Stimulated activated CD4-positive, alpha-beta T cell treated with anti-CD3 and anti-CD28 coated beads, Interleukin-4, amount 100 ng/mL, for 48 hours (primary cell): ENCODE data around the gene CTNND1.
"Not testable (repeated sequence)": the region's sequence is repeated elsewhere in the genome, so short reads cannot be mapped to it uniquely, and the experiment has no call there.

Source experiments
- DNase-seq, 2 donors: peaks; one replicate each; pipeline ENCODE4 v3.0.0-alpha.2; 2020; ENCODE audit warnings: low read depth in 2 of 2

The CTNND1 gene

DNA sequence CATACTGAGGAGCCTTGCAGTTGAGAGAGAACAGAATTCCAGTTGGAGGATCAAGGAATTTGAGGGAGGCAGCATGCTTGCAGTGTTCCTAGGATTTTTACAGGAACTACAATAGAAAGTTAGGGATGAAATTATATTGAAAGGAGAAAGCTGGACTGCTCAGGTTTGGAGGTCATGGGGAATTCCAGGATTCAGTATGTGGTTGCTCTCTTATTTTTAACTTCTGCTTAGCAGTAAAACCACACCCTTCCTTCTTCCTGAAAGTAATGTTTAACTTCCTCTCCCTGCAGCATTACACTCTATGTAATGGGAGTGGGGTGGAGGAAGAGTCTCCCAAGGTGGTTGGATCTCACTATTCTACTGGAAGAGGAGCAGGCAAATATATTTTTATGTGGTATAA, 31.3 kb downstream of the CTNND1 start:
- no peak for DNase-seq

DNA sequence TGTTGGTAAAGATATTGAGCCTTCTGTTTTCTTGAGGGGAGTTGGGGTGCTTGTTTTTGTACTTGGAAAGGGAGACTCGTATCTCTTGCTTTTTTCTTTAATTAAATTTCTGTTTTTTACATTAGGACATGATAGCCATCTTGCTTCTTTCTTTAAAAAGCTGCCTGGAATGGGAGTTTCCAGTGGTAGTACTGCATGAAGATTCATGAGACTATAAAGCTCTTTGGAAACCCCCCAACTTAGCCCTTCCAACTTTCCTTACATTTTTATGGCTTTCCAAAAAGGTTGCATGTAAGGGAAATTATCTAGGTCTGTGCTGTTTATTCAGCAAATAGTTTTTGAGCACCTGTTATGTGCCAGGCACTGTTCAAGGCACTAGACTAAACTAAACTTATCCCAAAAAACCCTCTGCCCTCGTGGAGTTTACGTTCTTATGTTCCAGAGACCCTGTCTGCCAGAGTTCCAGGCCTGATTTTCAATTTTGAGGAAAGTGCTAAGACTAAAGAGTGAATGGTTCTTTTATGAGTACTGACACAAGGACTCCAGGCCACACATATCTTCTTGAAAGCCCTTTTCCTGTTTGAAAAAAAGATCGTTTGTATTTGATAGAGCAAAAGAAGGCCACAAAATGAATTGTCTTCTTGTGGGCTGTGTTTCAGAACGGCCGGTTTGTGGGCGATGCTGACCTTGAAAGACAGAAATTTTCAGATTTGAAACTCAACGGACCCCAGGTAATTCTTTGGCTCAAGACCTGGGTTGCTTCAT, 31.9 kb downstream of the CTNND1 start:
- no peak for DNase-seq

DNA sequence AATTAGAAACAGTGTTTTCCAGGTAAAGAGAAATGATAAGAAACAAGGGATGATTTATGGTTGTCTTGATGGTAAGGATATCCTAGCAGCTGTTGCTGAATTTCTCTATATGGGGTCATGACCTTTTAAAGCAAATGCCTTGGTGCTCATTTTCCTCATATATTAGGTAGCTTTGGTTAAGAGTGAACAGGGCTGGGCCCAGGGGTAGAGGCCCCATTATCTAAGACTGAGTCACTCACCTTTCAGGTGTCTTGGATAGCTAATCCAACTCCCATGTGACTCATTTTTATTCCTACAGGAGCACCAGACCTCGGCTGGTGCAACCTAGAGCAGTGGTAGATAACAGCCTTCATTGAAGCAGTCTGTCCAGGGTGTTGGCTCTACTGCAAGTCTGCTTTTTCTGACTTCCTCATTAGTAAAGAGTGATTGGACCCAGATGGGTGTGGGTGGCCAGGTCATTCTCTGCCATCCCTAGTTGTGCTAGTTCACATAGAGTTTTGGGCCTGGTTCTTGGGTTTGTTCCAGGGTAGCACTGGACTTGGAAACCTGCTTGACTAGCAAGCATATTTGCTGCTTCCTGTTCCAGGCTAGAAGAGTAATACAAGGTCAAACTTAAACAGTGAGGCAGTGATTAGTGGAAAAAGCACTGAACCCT, 37.4 kb downstream of the CTNND1 start:
- DNase-seq: no peak

GRCh38 chr11:57800444-57801182, 39.0 kb downstream of the CTNND1 start:
- DNase-seq: no peak

DNA sequence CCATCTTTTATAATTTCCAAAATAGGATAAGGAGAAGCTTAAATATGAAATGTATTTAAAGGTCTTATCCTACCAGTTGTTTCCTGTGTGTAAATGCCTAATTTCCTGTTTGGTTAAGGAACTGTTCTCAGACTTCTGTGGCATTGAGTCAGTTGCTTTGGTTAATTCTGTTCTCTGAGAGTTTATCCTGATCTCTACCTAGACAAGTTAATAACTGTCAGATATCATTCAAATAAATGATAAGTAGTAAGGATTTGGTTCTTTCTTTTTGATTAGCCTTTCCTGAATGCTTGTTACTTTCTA, 39.5 kb downstream of the CTNND1 start:
- DNase-seq: no peak

DNA sequence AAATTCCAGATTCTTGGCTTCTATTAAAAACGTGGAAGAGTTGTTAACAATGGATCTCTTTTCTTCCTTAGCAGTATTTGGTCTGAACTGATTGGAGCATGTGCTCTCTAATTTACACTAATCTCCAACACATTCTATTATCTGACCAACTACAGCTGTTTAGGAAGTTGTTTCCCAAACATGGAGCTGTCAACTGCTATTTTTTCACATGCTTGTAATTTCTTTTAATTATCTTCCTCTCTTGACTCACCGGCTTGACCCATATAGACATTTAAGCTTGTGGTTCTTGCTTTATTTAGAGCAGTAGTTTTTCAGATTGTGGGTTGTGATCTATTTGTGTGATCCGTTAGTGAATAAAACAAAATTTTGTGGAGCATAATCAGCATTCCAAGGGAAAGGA, 40.8 kb downstream of the CTNND1 start:
- DNase-seq: no peak

- DNase-seq: no peak
These were observed 42.9 kb downstream of the CTNND1 start for GRCh38 chr11:57804466-57804865.

DNA sequence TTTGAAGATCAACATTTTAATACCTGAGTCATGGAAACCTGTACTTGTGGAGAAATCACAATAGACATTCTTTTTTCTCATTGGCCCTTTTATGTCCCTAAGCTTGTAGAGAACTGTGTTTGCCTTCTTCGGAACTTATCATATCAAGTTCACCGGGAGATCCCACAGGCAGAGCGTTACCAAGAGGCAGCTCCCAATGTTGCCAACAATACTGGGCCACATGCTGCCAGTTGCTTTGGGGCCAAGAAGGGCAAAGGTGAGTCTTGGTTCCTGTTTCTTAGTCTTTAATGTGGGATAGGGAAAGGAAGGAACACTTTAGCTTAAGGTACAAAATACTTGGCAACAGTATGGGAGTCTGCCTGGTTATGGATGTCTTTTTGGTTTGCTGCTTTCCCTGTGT, 44.2 kb downstream of the CTNND1 start:
- no peak for DNase-seq

- DNase-seq: no peak
These were observed 51.0 kb downstream of the CTNND1 start for GRCh38 chr11:57812634-57813033.

DNA sequence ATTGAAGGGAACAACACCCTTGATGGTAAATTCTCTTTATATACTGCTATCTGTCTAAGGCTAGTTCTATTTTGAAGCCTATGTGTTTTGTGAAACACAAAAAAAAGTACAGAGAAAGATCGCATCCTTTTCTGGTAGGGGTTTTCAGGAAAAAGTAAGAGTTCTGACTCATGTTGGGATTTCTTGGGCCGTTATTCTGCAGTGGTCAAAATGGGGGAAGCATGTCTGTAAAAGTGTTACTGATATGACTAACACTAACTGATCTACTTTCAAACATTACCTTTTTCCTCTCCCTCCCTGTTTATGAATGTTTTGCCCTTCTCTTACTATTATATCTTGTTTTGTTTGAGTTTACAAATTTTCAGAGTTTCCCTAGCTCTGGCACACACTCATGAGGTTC, 53.9 kb downstream of the CTNND1 start:
- no peak for DNase-seq

DNA sequence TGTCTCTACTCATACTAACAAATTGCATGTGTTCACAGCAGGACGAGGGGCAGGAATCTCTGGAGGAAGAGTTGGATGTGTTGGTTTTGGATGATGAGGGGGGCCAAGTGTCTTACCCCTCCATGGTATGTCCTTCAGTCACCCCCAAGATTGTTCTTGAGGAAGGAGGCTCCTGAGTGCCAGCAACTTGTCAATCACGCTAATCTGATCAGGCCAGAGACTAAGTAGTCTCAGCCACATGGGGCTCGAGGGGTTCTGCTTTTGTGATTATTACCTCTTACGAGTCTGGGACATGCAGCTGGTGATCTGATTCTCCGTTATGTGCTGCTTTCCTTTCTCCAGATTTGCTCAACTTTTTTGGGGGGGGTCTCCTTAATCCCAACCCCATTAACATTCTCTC, 54.3 kb downstream of the CTNND1 start:
- DNase-seq: no peak

DNA sequence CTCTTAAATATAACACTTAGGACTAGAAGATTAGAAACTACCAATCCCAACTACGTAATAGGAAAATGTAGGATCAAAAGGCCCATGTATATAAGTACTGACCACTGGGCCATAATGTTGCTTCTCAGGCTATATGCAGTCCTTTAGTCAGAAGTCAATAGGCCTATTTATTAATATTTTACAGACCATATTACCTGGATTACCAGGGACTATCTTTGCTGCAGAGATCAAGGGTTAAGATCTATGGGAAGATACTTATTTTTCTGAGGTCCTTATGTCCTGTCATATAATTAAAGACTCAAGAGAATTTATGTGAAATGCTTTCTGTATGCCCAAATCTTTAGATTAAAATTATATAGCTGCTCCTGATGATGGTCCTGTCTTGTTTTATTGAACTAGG, 57.2 kb downstream of the CTNND1 start:
- DNase-seq: no peak

DNA sequence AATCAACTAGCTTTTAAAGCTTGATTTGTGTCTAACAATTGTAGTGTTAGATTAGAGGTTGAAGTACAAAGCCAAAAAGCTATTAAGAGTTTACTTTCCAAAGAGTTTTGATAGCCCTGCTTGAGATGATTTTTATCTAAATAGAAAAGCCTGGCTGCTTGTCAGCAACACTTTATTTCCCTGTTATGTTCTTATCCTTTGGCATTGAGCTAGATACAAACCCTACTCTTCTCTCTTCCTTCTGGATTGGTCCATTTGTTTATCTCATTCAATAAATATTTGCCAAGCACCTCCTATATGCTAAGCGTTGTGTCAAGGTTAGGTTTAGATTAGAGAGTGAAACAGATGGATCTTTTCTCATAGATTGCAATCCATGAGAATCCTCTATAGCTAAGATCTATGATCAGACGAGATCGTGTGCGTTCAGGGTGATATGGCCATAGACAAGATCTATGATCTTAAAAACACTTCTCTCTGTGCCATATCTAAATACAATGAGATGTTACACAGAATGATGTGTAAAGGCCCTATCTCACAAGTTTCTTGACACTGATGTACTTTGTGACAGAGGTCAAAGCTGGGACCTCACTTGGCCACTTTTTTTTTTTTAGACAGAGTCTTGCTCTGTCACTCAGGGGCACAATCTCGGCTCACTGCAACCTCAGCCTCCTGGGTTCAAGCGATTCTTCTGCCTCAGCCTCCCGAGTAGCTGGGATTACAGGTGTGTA, 57.8 kb downstream of the CTNND1 start:
- DNase-seq: no peak

GRCh38 chr11:57823859-57824258, 62.3 kb downstream of the CTNND1 start:
- no peak for DNase-seq

DNA sequence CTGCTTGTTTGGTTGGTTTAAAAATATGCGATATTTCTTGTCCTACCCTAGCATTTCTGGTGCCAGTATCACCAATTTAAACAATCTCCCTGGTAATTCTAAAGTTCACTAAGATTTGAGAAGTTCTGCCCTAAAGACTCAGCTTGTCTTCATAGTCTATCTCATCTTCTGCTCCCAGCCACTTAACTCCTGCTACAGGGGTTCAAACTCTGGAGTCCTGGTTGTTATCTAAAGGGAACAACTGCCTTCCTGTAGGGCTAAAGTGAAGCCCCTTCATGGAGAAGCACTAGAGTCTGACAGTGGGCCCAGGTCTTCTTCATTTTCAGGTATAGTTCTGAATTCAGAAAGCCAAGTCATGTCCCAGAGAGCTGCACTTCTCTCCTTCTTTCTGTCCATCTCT, 73.2 kb downstream of the CTNND1 start:
- no peak for DNase-seq

- not testable (repeated sequence) for DNase-seq
These were observed 77.0 kb downstream of the CTNND1 start for GRCh38 chr11:57838609-57839008.

GRCh38 chr11:57842873-57843272, 81.3 kb downstream of the CTNND1 start:
- no peak for DNase-seq

DNA sequence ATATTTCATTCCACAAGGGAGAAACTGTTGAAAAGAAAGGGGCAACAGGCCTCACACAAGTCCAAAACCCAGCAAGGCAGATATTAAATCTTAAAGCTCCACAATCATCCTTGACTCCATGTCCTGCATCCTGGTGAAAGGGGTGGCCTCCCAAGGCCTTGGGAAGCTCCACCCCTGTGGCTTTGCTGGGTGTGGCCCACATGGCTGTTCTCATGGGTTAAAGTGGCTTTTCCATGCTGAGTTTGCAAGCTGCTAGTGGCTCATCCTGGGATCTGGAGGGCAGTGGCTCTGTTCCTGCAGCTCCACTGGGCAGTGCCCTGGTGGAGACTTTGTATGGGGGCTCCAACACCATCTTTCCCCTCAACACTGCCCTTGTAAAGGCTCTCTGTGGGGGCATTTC, 106.4 kb downstream of the CTNND1 start:
- no peak for DNase-seq

DNA sequence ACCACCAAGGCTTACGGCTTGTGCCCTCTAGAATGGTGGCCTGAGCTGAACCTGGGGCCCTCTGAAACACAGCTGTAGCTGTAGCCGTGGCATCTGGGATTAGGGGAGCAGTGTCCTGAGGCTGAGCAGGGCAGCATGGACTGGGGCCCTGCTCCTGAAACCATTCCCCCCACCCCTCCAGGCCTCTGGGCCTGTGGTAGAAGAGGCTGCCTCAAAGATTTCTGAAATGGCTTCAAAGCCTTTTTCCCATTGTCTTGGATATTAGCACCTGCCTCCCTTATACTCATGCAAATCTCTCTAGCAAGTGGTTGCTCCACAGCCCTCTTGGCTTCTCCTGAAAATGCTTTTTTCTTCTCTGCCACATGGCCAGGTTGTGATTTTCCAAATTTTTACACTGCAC, 106.9 kb downstream of the CTNND1 start:
- no peak for DNase-seq
